GM15510 (cell line): ENCODE data around the gene GZMA.

ENCODE experiments used
- POLR2A ChIP-seq: IDR thresholded peaks from 3 replicates; pipeline ENCODE4 v1.6.1; 2011; ENCODE audit warnings: borderline replicate concordance; ENCODE audit not compliant: insufficient read length; ENCODE audit errors: extremely low read depth

Gene GZMA

GRCh38 chr5:55151923-55152842 is 49.7 kb downstream of the GZMA start:
- TF ChIP-seq POLR2A = no peak

GRCh38 chr5:55154873-55155272 is 52.4 kb downstream of the GZMA start:
- TF ChIP-seq POLR2A = no peak
